GM12891 (cell line): ENCODE results near the gene FILIP1L.

Source experiments
- POLR2A ChIP-seq: IDR thresholded peaks from 2 replicates; pipeline ENCODE4 v1.6.1; 2011; ENCODE audit warnings: low read depth, low read length, control low read depth
- POLR2AphosphoS5 ChIP-seq: IDR thresholded peaks from 2 replicates; pipeline ENCODE4 v1.6.1; 2011; ENCODE audit warnings: low read depth, low read length, control low read depth
- TAF1 ChIP-seq: IDR thresholded peaks from 2 replicates; pipeline ENCODE4 v1.6.1; 2011; ENCODE audit warnings: low read depth, low read length, control low read depth

GRCh38 chr3:99901200-99901926 lies 212.9 kb downstream of the FILIP1L start:
- TF ChIP-seq POLR2A = no peak
- TF ChIP-seq TAF1 = no peak
- no peak for TF ChIP-seq POLR2AphosphoS5
